Measurements from ENCODE around the gene ASB5. TPM values are rescaled to one million over a fixed set of nuclear protein-coding genes. Genes with fewer than 3 reads are reported as not detected.

Gene ASB5
- total RNA-seq, 1 experiment from 2014 or later, result not detected

GRCh38 chr4:176261481-176261880 lies 7.5 kb downstream of the ASB5 start:
- DNase-seq (ENCODE audit: low read depth, low spot score), result no peak
- no peak for ATAC-seq
- H4K20me1 ChIP-seq (ENCODE audit: insufficient read depth), result no peaks in the 10 kb centered on the region
- no peaks in the 10 kb centered on the region for H3K9me3 ChIP-seq (ENCODE audit: control insufficient read depth in 1 of 2, insufficient read depth in 1 of 2, low read depth in 1 of 2, low read length in 2 of 2)
- ChIA-PET POLR2A (no interaction called here), CTCF (no interaction called here), RAD21 (ENCODE audit: low non-redundant PET in 1 of 2, low total read pairs in 2 of 2, uncharacterized antibody in 2 of 2, unreplicated experiment in 2 of 2) (no interaction called here)
- BruUV-seq (replicated peaks), result no TSS peak
- H3K4me2 ChIP-seq (ENCODE audit: low read length), result no peak overlapping the region
- no peaks in the 10 kb centered on the region for H3K9me2 ChIP-seq (ENCODE audit: insufficient read depth)
- H3K79me2 ChIP-seq (ENCODE audit: insufficient read depth, low read length), result no peaks in the 10 kb centered on the region
- H3K36me3 ChIP-seq (ENCODE audit: control insufficient read depth in 1 of 2, insufficient read depth in 2 of 2, low read length in 2 of 2), result no peaks in the 10 kb centered on the region
- intact Hi-C loops (cut with micrococcal nuclease), result no loop called here
- no peak overlapping the region for H3K9ac ChIP-seq (ENCODE audit: low read length)
- H3K4me3 ChIP-seq (replicated peaks in 1 of 2; ENCODE audit: low read depth in 1 of 2, low read length in 2 of 2), result no peak overlapping the region
- no peak for TF ChIP-seq EGR1 (IDR thresholded peaks at IDR 0.05; ENCODE audit: low read depth)
- no peak for TF ChIP-seq SIN3A (IDR thresholded peaks at IDR 0.05; ENCODE audit: low read depth)
- no peak for TF ChIP-seq CTCF (IDR thresholded peaks at IDR 0.05 in 2 of 3, conservative IDR thresholded peaks at IDR 0.05 in 1 of 3; ENCODE audit: borderline replicate concordance in 1 of 3, insufficient read depth in 1 of 3, low read depth in 2 of 3, low read length in 2 of 3)
- no peak for TF ChIP-seq ELF1 (IDR thresholded peaks at IDR 0.05; ENCODE audit: borderline replicate concordance, low read depth)
- TF ChIP-seq ZNF274 (IDR thresholded peaks at IDR 0.05; ENCODE audit: low read depth, low read length), result no peak
- TF ChIP-seq EZH2 (IDR thresholded peaks at IDR 0.05), result no peak
- no peak for TF ChIP-seq POLR2A (IDR thresholded peaks at IDR 0.05; ENCODE audit: borderline replicate concordance, extremely low read depth, insufficient read depth, insufficient read length)
- no peak for TF ChIP-seq SP1 (IDR thresholded peaks at IDR 0.05; ENCODE audit: low read depth)
- no peak for TF ChIP-seq ZFX (IDR thresholded peaks at IDR 0.05)
- H3K4me1 ChIP-seq (ENCODE audit: control insufficient read depth in 1 of 2, insufficient read depth in 2 of 2, low read length in 2 of 2), result no peaks in the 10 kb centered on the region
- H2AFZ ChIP-seq (ENCODE audit: low read depth, low read length, poor library complexity, severe bottlenecking), result no peak overlapping the region
- H3K27me3 ChIP-seq (ENCODE audit: insufficient read depth, low read length), result no peaks in the 10 kb centered on the region
- H3K27ac ChIP-seq (ENCODE audit: low read depth, low read length), result no peak overlapping the region

GRCh38 chr4:176261018-176261417 lies 8.0 kb downstream of the ASB5 start:
- H3K4me2 ChIP-seq (ENCODE audit: low read length), result no peak overlapping the region
- ATAC-seq (no peak), DNase-seq (ENCODE audit: low read depth, low spot score) (no peak)
- RAD21 ChIA-PET (ENCODE audit: low non-redundant PET in 1 of 2, low total read pairs in 2 of 2, uncharacterized antibody in 2 of 2, unreplicated experiment in 2 of 2), result no interaction called here
- H3K9ac ChIP-seq (ENCODE audit: low read length), result no peak overlapping the region
- H3K79me2 ChIP-seq (ENCODE audit: insufficient read depth, low read length), result no peaks in the 10 kb centered on the region
- no peaks in the 10 kb centered on the region for H3K27me3 ChIP-seq (ENCODE audit: insufficient read depth, low read length)
- no peak overlapping the region for H3K4me3 ChIP-seq (replicated peaks in 1 of 2; ENCODE audit: low read depth in 1 of 2, low read length in 2 of 2)
- BruUV-seq (replicated peaks), result no TSS peak
- no peaks in the 10 kb centered on the region for H3K4me1 ChIP-seq (ENCODE audit: control insufficient read depth in 1 of 2, insufficient read depth in 2 of 2, low read length in 2 of 2)
- CTCF ChIA-PET, result no interaction called here
- intact Hi-C loops (cut with micrococcal nuclease), result no loop called here
- no peaks in the 10 kb centered on the region for H3K9me2 ChIP-seq (ENCODE audit: insufficient read depth)
- no peaks in the 10 kb centered on the region for H3K36me3 ChIP-seq (ENCODE audit: control insufficient read depth in 1 of 2, insufficient read depth in 2 of 2, low read length in 2 of 2)
- POLR2A ChIA-PET, result no interaction called here
- H2AFZ ChIP-seq (ENCODE audit: low read depth, low read length, poor library complexity, severe bottlenecking), result no peak overlapping the region
- no peaks in the 10 kb centered on the region for H4K20me1 ChIP-seq (ENCODE audit: insufficient read depth)
- H3K9me3 ChIP-seq (ENCODE audit: control insufficient read depth in 1 of 2, insufficient read depth in 1 of 2, low read depth in 1 of 2, low read length in 2 of 2), result no peaks in the 10 kb centered on the region
- no peak overlapping the region for H3K27ac ChIP-seq (ENCODE audit: low read depth, low read length)
- TF ChIP-seq SRF (IDR thresholded peaks at IDR 0.05; ENCODE audit: low read depth), result no peak
- no peak for TF ChIP-seq JUND (IDR thresholded peaks at IDR 0.05)
- TF ChIP-seq CEBPB (IDR thresholded peaks at IDR 0.05; ENCODE audit: low read depth), result no peak
- TF ChIP-seq CBX3 (IDR thresholded peaks at IDR 0.05; ENCODE audit: low read depth), result no peak
- no peak for TF ChIP-seq SP1 (IDR thresholded peaks at IDR 0.05; ENCODE audit: low read depth)
- TF ChIP-seq TCF7L2 (IDR thresholded peaks at IDR 0.05; ENCODE audit: borderline replicate concordance, extremely low read depth, insufficient read depth, insufficient read length), result no peak
- TF ChIP-seq EZH2 (IDR thresholded peaks at IDR 0.05), result no peak
- no peak for TF ChIP-seq ZBTB33 (IDR thresholded peaks at IDR 0.05; ENCODE audit: extremely low read depth, insufficient replicate concordance, low read length)
- TF ChIP-seq YY1 (IDR thresholded peaks at IDR 0.05; ENCODE audit: extremely low read depth, insufficient replicate concordance, low read depth, low read length), result no peak
- no peak for TF ChIP-seq ZFX (IDR thresholded peaks at IDR 0.05)
- TF ChIP-seq MAX (IDR thresholded peaks at IDR 0.05), result no peak
- TF ChIP-seq EZH2phosphoT487 (IDR thresholded peaks at IDR 0.05; ENCODE audit: borderline replicate concordance), result no peak
- no peak for TF ChIP-seq RAD21 (IDR thresholded peaks at IDR 0.05; ENCODE audit: low read depth)
- no peak for TF ChIP-seq ATF3 (IDR thresholded peaks at IDR 0.05)
